T-helper 1 cell (primary cell): ENCODE measurements around the gene EFNA5.

Source experiments
- DNase-seq, 5 donors: peaks; one replicate each; pipeline ENCODE4 v3.0.0-alpha.2; 2012 to 2020

The EFNA5 gene

DNA sequence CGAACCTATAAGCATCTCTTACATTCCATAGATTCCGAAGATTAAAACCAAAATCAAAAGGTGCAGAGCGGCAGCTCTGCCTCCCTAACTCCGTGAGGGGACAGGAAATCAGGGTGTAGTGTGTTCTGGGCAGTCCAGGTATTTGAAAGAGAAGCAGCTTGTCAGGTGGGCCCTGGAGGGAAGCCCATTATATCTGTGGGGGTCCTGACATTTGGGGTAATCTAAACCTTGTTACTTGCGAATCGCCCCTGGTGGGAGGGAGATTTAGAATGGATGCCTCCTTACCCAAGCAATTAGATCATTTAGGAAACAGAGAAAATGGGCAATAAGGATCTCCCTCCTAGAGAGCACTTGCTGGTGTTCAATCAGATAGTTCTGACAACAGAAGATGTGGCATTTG lies 126.9 kb downstream of the EFNA5 start:
- no peak for DNase-seq

DNA sequence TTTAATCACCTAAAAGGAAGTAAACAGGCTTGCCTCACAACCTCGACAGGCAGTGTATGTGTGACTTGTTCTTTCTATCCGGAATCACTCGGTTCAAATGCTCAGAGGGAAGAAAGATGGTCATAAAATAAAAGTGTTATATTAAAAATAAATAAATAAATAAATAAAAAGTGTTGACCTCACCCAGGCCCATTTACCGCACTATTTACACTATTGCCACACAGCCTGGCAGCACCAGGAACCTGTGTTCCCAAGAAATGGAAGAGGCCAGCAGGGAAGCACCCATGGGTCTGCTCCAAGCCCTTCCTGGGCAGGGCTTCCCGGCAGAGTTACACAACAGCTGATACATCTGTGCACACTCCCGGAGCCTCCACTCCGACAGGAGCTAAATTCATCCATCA lies 127.9 kb downstream of the EFNA5 start:
- no peak for DNase-seq

DNA sequence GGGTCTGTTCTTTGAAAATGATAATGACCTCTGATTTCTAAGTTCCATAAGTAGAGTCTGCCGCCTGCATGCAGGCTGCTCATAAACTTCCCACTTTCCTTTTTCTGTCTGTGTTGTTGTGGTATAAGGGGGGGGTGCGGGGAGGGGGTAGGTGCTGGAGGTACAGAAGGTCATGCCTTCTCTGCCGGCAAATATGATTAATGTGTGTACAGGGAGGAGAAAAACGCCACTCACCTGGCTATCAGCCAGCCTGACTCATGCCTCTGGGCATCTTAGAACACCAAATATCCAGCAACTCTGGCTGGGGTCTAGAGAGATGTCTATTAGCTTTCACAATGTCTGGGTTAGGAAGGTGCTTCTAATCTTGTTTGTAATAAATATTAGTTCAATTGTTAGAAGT lies 128.3 kb downstream of the EFNA5 start:
- DNase-seq: no peak

DNA sequence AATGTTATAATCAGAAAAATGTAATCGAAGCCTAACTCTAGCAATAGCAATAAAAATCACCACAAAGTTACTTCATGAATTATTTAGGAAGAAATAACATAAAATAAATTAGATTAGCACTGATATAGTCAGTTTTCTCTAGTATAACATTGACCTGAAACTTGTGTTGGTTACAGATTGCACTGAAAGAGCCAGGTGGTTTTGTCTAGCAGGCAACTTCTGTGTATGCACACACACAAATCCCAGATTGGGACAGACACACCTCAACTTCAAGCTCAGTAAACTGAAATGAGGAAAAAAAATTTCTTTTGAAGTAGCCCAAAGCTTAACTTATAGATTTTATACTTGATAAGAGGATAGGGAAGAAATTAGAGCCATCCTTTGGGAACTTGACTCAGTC lies 129.3 kb downstream of the EFNA5 start:
- DNase-seq: no peak

DNA sequence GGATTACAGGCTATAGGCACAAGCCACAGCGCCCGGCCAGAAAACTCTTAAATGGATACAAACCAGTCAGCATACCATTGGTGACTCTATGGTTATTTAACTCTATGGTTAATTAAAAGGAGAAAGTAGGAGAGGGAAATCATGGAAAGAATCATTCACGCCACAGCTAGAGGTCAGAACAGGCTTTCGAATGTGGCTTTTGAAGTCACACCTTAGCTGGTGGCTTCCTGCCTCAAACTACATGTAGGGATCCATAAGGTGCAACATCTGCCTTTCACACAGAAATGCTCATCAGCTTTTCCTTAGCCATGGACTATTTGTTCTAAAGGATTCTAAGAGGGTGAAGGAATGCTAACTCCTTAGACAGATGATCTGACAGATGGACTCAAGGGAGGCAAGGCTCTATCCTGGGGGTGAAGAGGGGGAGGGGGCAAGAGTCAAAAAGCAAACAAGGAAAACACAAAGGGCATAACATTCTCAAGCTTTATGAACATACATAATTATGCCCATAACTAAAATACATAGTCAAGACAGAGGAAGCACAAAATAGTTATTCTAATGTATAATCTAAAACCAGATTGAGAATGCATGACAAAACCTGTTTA lies 130.9 kb downstream of the EFNA5 start:
- no peak for DNase-seq

DNA sequence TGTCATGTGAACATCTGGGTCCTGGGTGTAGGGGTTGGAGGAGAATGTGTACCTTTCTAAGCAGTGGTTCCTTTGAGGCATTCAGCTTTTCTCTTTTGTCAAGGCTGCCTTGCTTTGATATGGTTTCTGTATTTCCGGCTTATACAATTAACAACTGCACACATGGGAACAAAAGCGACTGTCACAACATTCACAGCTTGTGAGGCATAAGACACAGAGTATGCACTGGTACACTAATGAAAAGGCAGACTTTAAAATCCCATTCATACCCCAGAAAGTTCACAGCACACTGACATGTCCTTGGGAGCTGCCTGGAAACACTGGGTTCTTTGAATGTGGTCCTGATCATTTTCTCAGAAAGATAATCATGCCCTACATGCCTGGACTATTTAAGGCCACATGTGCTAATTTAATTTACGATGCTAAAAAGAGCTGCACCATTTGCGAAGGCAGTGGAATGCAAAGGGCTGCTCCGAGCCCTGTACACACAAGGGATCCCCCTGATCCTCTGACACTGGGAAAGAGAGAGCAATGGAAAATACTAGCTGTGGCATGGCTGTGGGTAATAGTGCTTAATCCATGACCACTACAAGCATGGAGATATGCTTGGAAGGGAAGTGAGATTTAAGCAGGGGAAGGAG lies 131.8 kb downstream of the EFNA5 start:
- no peak for DNase-seq

DNA sequence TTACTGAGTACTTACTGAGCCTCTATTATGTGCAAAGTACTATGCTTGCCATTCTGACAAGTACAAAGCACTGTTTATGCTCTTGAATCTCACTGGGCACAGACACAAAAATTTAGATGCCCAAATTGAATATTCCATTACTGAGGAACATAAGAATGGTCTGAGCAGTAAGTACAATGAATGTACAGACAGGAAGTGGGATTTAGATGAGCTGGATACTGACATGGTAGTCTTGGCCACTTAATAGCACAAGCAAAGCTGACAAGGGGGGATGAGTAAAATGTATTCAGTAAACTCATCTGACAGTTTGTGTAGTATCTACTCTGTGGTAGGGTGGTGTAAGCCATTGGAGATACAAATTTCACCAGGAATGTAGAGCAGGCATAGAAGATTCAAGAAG lies 132.4 kb downstream of the EFNA5 start:
- DNase-seq: no peak

DNA sequence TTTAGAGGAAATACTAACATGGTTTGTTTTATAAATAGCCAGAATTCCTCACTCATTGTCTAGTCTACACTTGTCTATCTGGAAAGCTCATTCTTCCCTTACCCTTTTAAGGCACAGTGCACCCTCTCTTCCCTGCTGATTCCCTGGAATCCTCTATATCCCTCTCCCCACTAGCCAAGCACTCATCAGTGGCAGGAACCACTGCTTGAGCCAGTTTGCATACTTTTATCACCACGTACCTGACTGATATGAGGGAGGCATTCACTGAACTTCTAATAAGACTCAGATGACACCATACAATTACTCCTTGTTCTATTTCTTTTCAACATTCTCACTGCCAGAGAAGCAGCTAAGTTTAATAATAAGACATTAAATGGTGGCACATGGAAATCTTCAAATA lies 134.9 kb downstream of the EFNA5 start:
- no peak for DNase-seq

DNA sequence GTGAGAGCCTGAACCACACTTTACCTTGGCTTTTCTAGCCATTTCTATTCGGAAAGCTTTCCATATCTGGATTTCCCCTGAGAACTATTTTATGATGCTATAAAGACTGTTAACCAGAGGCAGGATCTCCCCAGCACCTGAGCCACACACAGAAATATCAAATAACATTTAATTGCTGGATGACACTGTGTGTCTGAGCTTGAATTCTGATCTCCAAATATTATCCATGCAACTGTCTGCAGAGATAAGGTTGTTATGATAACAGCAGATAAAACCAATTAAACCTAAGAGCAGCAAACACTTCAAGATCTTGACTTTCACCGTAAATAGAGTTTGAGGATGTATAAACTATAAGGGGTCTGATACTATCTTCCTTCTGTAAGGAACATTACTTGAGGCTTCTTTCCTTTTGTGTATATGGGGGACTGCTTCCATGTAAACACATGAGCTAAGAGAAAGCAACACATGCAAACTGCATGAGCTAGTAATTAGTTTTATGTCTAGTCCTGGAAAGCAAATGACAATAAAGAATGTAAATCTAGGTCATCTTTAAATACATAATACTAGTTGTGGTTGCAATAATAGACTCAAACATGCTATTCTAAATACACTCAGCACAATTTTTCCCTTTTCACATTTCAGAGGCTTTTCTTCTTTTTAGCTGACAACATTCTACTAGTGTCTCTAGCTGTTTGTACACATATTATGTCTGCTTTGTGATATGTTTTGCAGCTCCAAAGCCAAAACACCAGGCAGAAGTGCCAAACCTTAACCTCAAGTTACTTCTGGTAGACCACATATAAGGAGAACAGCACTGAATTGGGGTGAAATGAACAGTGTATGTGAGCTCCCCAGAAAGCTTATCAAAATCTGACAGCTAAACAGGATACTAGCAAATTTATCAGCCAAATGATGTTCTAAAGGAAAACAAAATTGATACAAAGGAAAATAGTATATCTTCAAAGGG lies 136.5 kb downstream of the EFNA5 start:
- no peak for DNase-seq

DNA sequence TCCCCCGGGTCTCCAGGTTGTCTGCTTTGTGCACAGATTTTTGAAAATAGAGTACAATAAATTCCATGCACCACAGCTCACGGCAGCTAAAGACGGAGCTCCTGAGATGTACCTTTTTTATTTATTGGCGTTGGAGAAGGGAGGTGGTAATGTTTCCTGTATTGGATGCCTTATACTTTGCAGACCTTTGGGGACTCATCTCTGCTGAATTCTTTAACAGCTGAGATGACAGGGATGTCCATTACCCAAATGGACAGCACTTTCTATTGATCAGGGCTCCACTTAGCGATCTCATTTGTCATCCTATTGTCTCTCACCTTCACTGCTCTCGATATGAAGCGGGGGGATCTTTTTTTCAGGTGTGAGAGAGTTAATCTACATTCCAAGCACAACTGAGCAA lies 137.8 kb downstream of the EFNA5 start:
- DNase-seq: no peak

DNA sequence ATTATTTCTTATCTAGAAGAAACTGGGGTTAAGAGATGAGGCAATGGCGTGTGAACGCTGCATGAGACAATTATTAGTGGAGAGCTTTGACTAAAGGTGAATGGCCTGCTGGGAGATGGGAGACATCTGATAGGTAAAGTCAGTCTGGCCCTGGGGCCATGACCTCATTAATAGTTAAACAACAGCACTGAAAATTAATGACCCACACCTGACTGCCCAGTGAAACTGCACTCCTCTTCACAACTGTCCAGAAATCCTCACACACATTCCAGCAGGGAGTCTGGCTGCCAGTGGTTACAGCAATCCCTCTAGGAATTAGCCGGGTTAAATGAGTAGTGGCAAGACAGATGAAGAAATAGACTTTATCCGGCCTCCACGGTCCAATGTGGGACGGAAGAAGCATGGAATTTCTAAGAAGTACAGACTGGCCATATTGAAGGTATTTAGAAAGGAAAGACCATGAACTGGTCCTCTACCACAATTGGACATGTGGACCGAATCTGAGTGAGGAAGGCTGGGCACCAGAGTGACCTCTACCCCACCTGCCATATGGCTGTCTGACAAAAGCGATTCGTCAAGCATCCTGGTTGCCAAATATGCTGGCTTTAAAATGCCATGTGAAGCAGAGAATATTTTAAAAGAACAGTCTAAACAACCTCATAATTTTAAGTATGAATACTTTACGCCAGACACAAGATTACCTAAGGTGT lies 138.4 kb downstream of the EFNA5 start:
- no peak for DNase-seq

DNA sequence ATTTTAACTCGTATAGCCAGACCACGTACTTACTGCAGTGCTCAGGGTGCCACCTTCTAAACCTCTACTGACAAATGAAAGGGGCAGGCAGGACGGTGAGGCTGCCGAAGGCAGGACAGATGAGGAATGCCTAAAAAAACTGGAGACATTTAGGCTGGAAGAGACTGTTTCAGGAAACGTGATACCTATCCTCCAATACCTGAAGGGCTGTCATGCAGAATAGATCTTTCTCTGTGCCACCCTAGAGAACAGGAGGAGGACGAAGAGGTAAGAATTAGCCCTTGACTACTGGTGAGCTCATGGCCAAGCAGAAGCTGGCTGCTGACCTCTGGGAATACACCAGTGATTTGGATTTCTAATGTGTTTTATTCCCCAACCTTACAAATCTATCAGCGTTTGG lies 139.4 kb downstream of the EFNA5 start:
- DNase-seq: no peak

DNA sequence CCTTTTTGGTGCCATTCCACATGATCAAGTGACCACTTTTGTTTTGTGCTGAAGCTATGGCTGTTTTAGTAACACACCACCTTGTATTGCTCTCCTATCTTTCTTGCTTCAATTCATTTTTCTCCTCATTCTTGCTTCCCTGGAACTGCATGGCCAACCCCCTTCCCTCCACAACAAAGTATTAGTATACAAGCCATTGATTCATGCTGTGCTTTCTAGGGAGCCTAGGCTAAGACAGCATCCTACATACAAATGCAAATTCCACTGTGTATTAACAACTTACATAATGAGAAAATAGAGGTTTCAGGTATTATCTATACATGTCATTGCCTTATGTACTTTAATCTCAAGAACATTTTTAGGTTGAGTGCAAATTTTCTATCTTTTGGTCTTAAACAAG lies 141.1 kb downstream of the EFNA5 start:
- no peak for DNase-seq

DNA sequence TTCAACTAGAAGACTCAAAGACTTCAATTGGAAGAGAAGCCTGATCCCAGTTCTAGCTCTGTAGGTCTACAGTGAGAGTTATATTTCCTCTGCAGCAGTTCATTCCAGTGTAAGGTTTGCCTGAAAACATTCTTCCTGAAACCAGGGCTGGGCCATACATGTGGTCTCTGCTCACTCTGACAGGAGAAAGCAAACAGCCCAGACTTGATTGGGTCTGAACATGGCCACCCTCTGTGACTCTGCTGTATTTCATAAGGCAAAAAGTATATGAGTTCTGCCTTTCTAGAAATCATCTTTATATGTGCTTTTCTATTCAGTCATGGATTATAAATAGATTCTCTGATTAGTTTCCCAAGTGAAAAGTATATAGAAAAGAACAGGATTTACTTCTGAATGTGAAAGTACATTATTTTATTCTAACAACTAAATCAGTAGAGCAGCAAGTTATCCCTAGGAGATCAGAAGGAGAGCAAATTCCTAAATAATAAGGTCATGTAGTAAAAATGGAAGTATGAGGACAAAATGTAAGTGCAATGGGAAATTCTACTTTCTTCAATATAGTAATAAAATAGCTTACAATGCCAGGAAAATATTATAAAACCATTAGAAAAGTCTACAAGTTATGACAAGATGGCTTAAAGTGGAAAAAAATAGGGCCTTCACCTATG lies 144.3 kb downstream of the EFNA5 start:
- DNase-seq: no peak

DNA sequence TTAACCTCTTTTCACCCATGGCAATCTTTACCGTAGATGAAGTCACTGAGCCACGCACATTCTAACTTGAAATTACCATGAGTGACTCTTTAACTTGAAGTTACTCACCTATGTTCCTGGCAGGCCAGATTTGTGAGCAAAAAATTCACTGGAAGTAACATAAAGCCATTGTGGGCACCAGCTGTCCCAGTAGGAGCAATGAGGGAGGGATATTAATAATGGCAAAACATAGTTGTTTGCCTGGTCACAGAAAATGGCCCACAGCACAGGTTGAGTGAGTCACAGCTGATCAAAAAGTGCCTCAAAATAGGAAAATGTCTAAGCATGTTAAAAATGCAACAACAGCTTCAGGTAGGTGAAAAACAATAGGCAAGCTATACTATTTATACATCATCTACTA lies 146.6 kb downstream of the EFNA5 start:
- no peak for DNase-seq

DNA sequence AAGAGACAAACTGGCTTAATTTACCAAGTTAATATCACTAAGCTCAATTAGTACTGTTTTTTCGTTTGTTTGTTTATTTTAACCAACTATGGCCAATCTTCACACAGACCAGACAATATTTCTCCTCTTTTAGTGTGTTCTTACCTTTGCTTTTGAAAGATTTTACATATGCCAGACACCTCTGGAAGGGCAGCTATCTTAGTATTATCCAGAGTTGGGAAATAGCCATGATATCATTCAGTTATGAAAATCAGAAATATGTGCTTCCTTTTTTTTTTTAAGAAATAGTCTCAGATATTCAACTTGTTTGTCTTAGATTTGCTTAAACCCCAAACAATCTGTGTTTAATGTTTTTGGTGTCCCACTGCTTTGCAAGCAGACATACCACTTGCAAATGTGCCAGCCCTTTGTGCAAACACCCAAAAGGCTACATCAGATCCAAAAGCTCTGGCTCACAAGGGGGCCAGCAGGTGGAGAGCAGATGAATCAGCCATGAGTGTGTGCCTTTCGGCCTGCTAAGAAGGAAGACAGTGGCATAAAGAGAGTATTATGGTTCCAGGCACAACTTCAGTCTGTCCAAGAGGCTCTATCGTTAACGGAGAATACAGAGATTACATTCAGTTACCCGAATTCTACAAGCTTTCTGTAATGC lies 147.6 kb downstream of the EFNA5 start:
- DNase-seq: no peak

DNA sequence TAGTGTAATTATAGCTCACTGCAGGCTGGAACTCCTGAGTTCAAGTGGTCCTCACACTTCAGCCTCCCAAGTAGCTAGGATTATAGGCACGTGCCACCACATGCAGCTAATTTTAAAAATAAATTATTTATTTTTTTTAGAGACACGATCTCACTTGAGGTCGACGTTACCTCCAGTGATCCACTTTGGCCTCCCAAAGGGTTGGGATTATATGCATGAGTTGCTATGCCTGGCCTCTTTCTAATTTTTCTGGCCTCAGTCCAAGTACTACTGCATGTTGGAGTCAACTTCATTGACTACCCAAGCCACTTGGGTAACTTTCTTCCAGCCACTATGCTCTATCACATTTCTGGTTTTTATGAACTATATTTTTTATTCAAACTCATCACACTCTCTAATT lies 148.3 kb downstream of the EFNA5 start:
- DNase-seq: no peak

DNA sequence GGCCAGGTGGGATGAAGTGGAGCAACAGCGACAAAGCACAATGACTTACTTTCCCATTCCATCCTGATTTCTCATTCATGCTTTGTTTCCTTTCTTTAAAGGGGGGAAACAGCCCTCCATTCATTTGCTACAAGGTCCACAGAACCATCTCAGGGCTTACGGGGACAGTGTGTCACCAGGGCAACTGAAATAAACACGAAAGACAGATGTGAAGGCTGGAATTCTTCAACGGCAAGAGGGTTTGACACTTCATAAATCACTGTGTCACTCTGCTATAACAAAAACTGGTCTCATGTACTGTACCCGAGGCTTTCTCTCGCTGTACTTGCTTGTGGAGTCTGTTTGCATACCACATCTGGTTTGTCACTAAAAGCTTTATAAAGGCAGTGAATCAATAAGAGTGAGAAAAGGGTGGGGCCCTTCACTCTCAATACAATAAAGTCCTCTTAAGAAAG lies 150.8 kb downstream of the EFNA5 start:
- no peak for DNase-seq

DNA sequence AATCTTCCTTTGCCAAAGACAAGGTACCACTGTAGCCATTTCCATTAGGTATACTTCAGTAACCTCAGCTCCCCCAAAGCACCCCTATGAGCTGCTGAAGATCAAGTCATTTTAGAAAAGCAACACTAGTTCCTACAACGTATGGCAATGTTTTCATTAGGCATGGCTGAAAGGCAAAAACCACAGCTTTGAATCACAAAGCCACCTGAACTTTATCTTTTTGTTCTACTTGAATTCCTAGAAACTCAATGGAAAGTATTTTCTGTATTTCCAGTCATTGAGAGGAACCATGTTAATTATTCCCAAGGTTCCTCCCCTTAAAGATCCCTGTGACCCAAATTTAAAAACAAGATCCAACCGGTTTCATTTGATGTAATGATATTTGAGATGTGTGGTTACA lies 152.1 kb downstream of the EFNA5 start:
- DNase-seq: no peak

DNA sequence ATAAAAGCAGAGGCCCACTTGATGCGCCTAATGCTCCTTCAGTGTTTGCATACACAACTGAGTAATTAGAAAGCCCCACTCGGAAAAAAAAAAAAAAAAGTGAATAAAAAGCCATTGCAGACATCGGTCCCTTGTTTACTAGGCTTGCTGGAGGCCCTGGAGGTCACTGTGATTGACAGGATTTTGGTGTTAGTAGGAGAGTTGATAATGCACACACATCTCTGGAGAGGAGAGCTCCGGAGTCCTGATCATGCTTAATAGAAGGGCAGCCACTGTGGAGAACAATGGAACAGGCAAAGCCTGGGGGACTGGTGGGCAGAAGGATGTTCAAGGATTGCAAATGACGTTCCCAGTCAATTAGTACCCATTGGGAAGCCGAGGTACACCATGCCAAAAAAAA lies 152.5 kb downstream of the EFNA5 start:
- no peak for DNase-seq

DNA sequence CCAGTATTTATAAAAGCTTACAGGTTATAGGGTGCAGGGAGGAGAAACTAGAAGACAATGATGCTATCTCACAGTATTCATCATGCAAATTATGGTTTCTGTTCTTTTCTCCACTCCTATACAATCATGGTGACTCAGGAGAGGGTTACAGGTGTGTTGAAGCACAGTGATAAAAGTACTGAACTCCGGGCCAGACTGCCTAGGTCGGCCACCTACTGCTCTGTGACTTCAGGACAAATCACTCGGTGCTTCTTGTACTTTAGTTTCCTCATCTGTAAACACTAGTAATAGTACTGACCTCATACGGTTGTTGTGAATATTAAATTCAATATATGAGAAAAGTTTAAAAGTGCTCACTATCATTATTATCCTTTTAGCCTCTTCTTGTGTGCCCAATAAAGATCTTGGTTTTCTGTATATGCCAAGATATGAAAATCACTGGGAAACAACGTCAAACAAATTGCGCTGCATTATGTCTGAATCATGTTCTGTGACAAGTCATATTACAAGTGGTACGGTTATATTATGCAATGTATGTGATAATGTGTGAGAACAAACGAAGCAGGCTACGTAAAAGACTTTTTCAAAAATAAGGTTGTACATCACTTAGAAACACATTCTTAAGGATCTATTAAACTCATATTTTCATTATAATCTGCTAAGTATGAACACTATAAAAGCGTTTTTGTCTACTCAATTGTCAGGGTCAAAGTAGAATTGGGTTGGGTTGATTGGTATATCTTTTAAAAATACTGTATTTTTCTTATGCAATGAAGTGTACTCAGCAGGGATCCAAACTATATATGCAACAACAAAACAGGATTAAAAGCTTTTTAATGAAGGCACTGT lies 153.3 kb downstream of the EFNA5 start:
- no peak for DNase-seq
